Measurements from ENCODE around the gene NTM.

NTM gene

GRCh38 chr11:131580476-131580875 is 210.1 kb downstream of the NTM start:
- H3K4me2 ChIP-seq (ENCODE audit: low read length), result no peak overlapping the region
- H3K4me3 ChIP-seq (ENCODE audit: low read depth, low read length), result no peak overlapping the region
- no peaks in the 10 kb centered on the region for H3K27me3 ChIP-seq (ENCODE audit: control insufficient read depth, insufficient read depth, low read length)
- no peaks in the 10 kb centered on the region for H3K9me3 ChIP-seq (ENCODE audit: control insufficient read depth, low read length)
- H3K27ac ChIP-seq, result no peak overlapping the region
- TF ChIP-seq CTCF (IDR thresholded peaks at IDR 0.05), result no peak
- no peak overlapping the region for H3K9ac ChIP-seq
- H2AFZ ChIP-seq, result no peak overlapping the region
- H3K36me3 ChIP-seq (ENCODE audit: control insufficient read depth, insufficient read depth, low read length), result no peaks in the 10 kb centered on the region
- no peaks in the 10 kb centered on the region for H3K4me1 ChIP-seq
- H3K79me2 ChIP-seq, result no peaks in the 10 kb centered on the region

GRCh38 chr11:131581046-131581445 is 210.6 kb downstream of the NTM start:
- Histone ChIP-seq H3K36me3 (ENCODE audit: control insufficient read depth, insufficient read depth, low read length) (no peaks in the 10 kb centered on the region), H3K4me3 (ENCODE audit: low read depth, low read length) (no peak overlapping the region), H3K79me2 (no peaks in the 10 kb centered on the region), H3K4me2 (ENCODE audit: low read length) (no peak overlapping the region), H3K9me3 (ENCODE audit: control insufficient read depth, low read length) (no peaks in the 10 kb centered on the region), H3K27me3 (ENCODE audit: control insufficient read depth, insufficient read depth, low read length) (no peaks in the 10 kb centered on the region), H3K4me1 (no peaks in the 10 kb centered on the region), H3K27ac (no peak overlapping the region), H2AFZ (no peak overlapping the region), H3K9ac (no peak overlapping the region)
- no peak for TF ChIP-seq CTCF (IDR thresholded peaks at IDR 0.05)

DNA sequence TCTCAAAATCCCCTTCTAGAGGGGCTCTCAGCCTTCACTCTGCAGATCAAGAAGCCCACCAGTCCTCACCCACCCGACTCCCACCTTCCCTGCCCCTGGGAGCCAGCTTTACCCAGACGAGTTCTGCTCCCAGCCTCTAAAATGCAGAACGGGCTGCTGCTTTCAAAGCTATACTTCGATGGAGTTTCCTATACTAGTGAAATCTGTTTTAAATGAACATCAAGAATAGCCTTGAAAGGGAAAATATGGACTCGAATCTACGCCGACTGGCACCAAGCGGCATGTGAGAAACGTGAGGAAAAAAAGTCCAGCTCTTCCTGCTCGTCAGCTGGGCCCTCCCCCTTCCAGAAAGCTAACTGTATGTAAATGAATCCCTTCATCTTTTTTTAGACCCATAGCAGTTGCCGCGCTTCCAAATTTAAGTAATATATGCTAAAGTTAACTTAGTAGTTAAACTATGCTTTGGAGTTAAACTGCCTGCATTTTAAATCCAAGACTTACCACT is 211.7 kb downstream of the NTM start:
- no peak overlapping the region for H3K4me2 ChIP-seq (ENCODE audit: low read length)
- no peak overlapping the region for H3K27ac ChIP-seq
- H3K27me3 ChIP-seq (ENCODE audit: control insufficient read depth, insufficient read depth, low read length), result no peaks in the 10 kb centered on the region
- no peak overlapping the region for H3K9ac ChIP-seq
- no peak overlapping the region for H2AFZ ChIP-seq
- no peaks in the 10 kb centered on the region for H3K4me1 ChIP-seq
- H3K36me3 ChIP-seq (ENCODE audit: control insufficient read depth, insufficient read depth, low read length), result no peaks in the 10 kb centered on the region
- H3K79me2 ChIP-seq, result no peaks in the 10 kb centered on the region
- no peaks in the 10 kb centered on the region for H3K9me3 ChIP-seq (ENCODE audit: control insufficient read depth, low read length)
- TF ChIP-seq CTCF (IDR thresholded peaks at IDR 0.05), result no peak
- no peak overlapping the region for H3K4me3 ChIP-seq (ENCODE audit: low read depth, low read length)

- Histone ChIP-seq H3K9ac (no peak overlapping the region), H3K9me3 (ENCODE audit: control insufficient read depth, low read length) (no peaks in the 10 kb centered on the region), H3K79me2 (no peaks in the 10 kb centered on the region), H3K27me3 (ENCODE audit: control insufficient read depth, insufficient read depth, low read length) (no peaks in the 10 kb centered on the region), H3K27ac (no peak overlapping the region), H2AFZ (no peak overlapping the region), H3K4me2 (ENCODE audit: low read length) (no peak overlapping the region), H3K36me3 (ENCODE audit: control insufficient read depth, insufficient read depth, low read length) (no peaks in the 10 kb centered on the region), H3K4me1 (no peaks in the 10 kb centered on the region), H3K4me3 (ENCODE audit: low read depth, low read length) (no peak overlapping the region)
- no peak for TF ChIP-seq CTCF (IDR thresholded peaks at IDR 0.05)
Observed at GRCh38 chr11:131583421-131583820, 213.0 kb downstream of the NTM start.

- Histone ChIP-seq H3K4me1 (no peaks in the 10 kb centered on the region), H2AFZ (no peak overlapping the region), H3K36me3 (ENCODE audit: control insufficient read depth, insufficient read depth, low read length) (no peaks in the 10 kb centered on the region), H3K9ac (no peak overlapping the region), H3K27me3 (ENCODE audit: control insufficient read depth, insufficient read depth, low read length) (no peaks in the 10 kb centered on the region), H3K79me2 (no peaks in the 10 kb centered on the region), H3K4me3 (ENCODE audit: low read depth, low read length) (no peak overlapping the region), H3K4me2 (ENCODE audit: low read length) (no peak overlapping the region), H3K9me3 (ENCODE audit: control insufficient read depth, low read length) (no peaks in the 10 kb centered on the region), H3K27ac (no peak overlapping the region)
- TF ChIP-seq CTCF (IDR thresholded peaks at IDR 0.05), result no peak
Observed at GRCh38 chr11:131583938-131584337, 213.5 kb downstream of the NTM start.

Measured in parathyroid adenoma (tissue), 2 donors.